WTC11 (cell line): ENCODE data around the gene AASDHPPT. TPM values are rescaled to one million over a fixed set of nuclear protein-coding genes. Genes with fewer than 3 reads are reported as not detected.
"Not testable (repeated sequence)": the region's sequence is repeated elsewhere in the genome, so short reads cannot be mapped to it uniquely, and the experiment has no call there.

ENCODE experiments used
- ATAC-seq: fragments of 200-7000 bp; cut with Tn5 transposase; 2 replicates; pipeline ENCODE4 v1.10.0; 2021; ENCODE audit warnings: mild to moderate bottlenecking, moderate library complexity
- CTCF ChIA-PET: fragments of 300-600 bp; sonication (Branson Sonifier 250); formaldehyde crosslinking; loops from one replicate; lab custom pipeline; 2021; ENCODE audit warnings: antibody characterized with exemption; lab: Charles Lee
- POLR2A ChIA-PET: fragments of 350-600 bp; sonication (Branson Sonifier 250); formaldehyde crosslinking; loops from one replicate; lab custom pipeline; 2021; ENCODE audit warnings: antibody characterized with exemption; lab: Charles Lee
- DNase-seq: peaks from one replicate; pipeline ENCODE4 v3.0.0; 2021; ENCODE audit warnings: low spot score
- H3K27ac Mint-ChIP-seq: 2 replicates; pipeline ENCODE4 v1.8.0; 2021; ENCODE audit warnings: mixed read lengths
- H3K27me3 Mint-ChIP-seq: 2 replicates; pipeline ENCODE4 v1.8.0; 2021; ENCODE audit warnings: low read depth, mild to moderate bottlenecking, moderate library complexity, mixed read lengths
- H3K36me3 Mint-ChIP-seq: 2 replicates; pipeline ENCODE4 v1.8.0; 2021; ENCODE audit warnings: mixed read lengths
- H3K4me1 Mint-ChIP-seq: 2 replicates; pipeline ENCODE4 v1.8.0; 2022; ENCODE audit warnings: mixed read lengths
- H3K4me3 Mint-ChIP-seq: 2 replicates; pipeline ENCODE4 v1.8.0; 2021; ENCODE audit warnings: mild to moderate bottlenecking, moderate library complexity, mixed read lengths
- H3K9me3 Mint-ChIP-seq: 2 replicates; pipeline ENCODE4 v1.8.0; 2021; ENCODE audit warnings: mixed read lengths
- ATF3 ChIP-seq: sonication (generic); formaldehyde crosslinking; conservative IDR thresholded peaks from 2 replicates; pipeline ENCODE4 v1.8.1; 2022; ENCODE audit warnings: mild to moderate bottlenecking, missing genetic modification reagents
- ELF4 ChIP-seq: sonication (generic); formaldehyde crosslinking; IDR thresholded peaks from 2 replicates; pipeline ENCODE4 v1.8.1; 2022; ENCODE audit warnings: low read depth, mild to moderate bottlenecking, moderate library complexity, missing genetic modification reagents
- ESRRA ChIP-seq: sonication (generic); formaldehyde crosslinking; IDR thresholded peaks from 2 replicates; pipeline ENCODE4 v1.8.1; 2022; ENCODE audit warnings: mild to moderate bottlenecking, missing genetic modification reagents, borderline replicate concordance
- ETV6 ChIP-seq: sonication (generic); formaldehyde crosslinking; IDR thresholded peaks from 2 replicates; pipeline ENCODE4 v1.8.1; 2022; ENCODE audit warnings: mild to moderate bottlenecking, missing genetic modification reagents
- FOXP4 ChIP-seq: sonication (generic); formaldehyde crosslinking; IDR thresholded peaks from 2 replicates; pipeline ENCODE4 v1.8.0; 2022; ENCODE audit warnings: mild to moderate bottlenecking, missing genetic modification reagents
- GABPB1 ChIP-seq: sonication (generic); formaldehyde crosslinking; IDR thresholded peaks from 2 replicates; pipeline ENCODE4 v1.8.1; 2023; ENCODE audit warnings: mild to moderate bottlenecking, missing genetic modification reagents
- JUN ChIP-seq: sonication (generic); formaldehyde crosslinking; IDR thresholded peaks from 2 replicates; pipeline ENCODE4 v1.8.0; 2023; ENCODE audit warnings: mild to moderate bottlenecking, missing genetic modification reagents
- NR2C2 ChIP-seq: sonication (generic); formaldehyde crosslinking; IDR thresholded peaks from 2 replicates; pipeline ENCODE4 v1.8.0; 2022; ENCODE audit warnings: mild to moderate bottlenecking, missing genetic modification reagents
- SMAD4 ChIP-seq: sonication (generic); formaldehyde crosslinking; IDR thresholded peaks from 2 replicates; pipeline ENCODE4 v1.8.0; 2022; ENCODE audit warnings: mild to moderate bottlenecking, missing genetic modification reagents
- ZBTB43 ChIP-seq: sonication (generic); formaldehyde crosslinking; IDR thresholded peaks from 2 replicates; pipeline ENCODE4 v1.8.1; 2023; ENCODE audit warnings: mild to moderate bottlenecking, missing genetic modification reagents
- ZNF263 ChIP-seq: sonication (generic); formaldehyde crosslinking; IDR thresholded peaks from 2 replicates; pipeline ENCODE4 v1.8.1; 2022; ENCODE audit warnings: low read depth, mild to moderate bottlenecking, moderate library complexity, missing genetic modification reagents
- ZNF425 ChIP-seq: fragments of 250-450 bp; sonication (Bioruptor Pico); conservative IDR thresholded peaks from 2 replicates; pipeline ENCODE4 v1.9.0; 2021; ENCODE audit warnings: mild to moderate bottlenecking
- ZNF512 ChIP-seq: sonication (generic); formaldehyde crosslinking; IDR thresholded peaks from 2 replicates; pipeline ENCODE4 v1.8.1; 2022; ENCODE audit warnings: missing genetic modification reagents, borderline replicate concordance
- total RNA-seq: library from RNA; stranded (reverse); gene quantifications from 3 replicates; pipeline ENCODE4 v1.2.3, GENCODE V29; 2021

AASDHPPT gene
- total RNA-seq, 1 experiment from 2014 or later = 37.0 TPM

DNA sequence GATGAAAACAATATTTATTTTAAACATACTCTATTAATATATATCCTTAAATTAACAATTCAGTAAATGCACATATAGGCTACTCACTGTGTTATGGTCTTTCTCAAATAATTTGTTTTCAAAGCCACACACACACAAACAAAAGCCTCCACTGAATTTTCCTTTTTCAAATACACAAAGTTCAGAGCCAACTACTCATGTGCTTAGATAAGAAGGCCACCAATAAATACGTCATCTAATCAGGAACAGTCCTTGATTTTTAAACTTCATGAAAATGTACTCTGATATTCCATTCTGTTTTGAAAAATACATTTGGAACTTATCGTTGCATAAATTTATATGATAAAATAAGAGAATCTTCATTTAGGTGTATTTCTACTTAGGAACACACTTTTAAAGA is 26.4 kb upstream of the AASDHPPT start:
- DNase-seq (no peak), ATAC-seq (no peak)
- no peak overlapping the region for H3K27ac Mint-ChIP-seq
- ChIA-PET CTCF (no interaction called here), POLR2A (no interaction called here)
- TF ChIP-seq ZNF263 (CRISPR knock-in tag) (no peak), ZBTB43 (CRISPR knock-in tag) (no peak), JUN (CRISPR knock-in tag) (no peak), ETV6 (CRISPR knock-in tag) (no peak), ZNF512 (CRISPR knock-in tag) (no peak), NR2C2 (no peak)
- no peaks in the 10 kb centered on the region for H3K36me3 Mint-ChIP-seq
- H3K27me3 Mint-ChIP-seq = no peaks in the 10 kb centered on the region
- H3K4me1 Mint-ChIP-seq = peaks cover 3% of the 10 kb centered on the region; the same call in 1 of the 2 replicates
- H3K4me3 Mint-ChIP-seq = no peak overlapping the region
- H3K9me3 Mint-ChIP-seq = no peaks in the 10 kb centered on the region

DNA sequence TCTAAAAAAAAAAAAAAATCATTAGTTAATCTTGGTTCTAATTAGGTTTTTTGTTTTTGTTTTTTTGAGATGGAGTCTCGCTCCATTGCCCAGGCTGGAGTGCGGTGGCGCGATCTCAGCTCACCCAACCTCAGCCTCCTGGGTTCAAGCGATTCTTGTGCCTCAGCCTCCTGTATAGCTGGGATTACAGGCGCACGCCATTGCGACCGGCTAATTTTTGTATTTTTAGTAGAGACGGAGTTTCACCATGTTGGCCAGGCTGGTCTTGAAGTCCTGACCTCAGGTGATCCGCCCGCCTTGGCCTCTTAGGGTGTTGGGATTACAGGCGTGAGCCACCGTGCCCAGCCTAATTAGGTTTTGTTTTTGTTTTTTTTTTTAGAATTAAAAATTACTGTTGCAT is 19.1 kb upstream of the AASDHPPT start:
- DNase-seq, H3K4me3 Mint-ChIP-seq, H3K27ac Mint-ChIP-seq, POLR2A ChIA-PET, H3K9me3 Mint-ChIP-seq, CTCF ChIA-PET, ATAC-seq, H3K27me3 Mint-ChIP-seq, H3K36me3 Mint-ChIP-seq: not testable (repeated sequence)
- peaks cover 13% of the 10 kb centered on the region for H3K4me1 Mint-ChIP-seq

GRCh38 chr11:106059617-106060016 is 17.8 kb upstream of the AASDHPPT start:
- no peak for DNase-seq
- TF ChIP-seq ELF4 (CRISPR knock-in tag) = no peak
- TF ChIP-seq GABPB1 (CRISPR knock-in tag) = no peak
- no peak for TF ChIP-seq ZNF425 (CRISPR knock-in tag)
- TF ChIP-seq ATF3 (CRISPR knock-in tag) = no peak
- TF ChIP-seq ESRRA (CRISPR knock-in tag) = no peak
- TF ChIP-seq SMAD4 (CRISPR knock-in tag) = no peak
- no peak for TF ChIP-seq FOXP4 (CRISPR knock-in tag)
- TF ChIP-seq, all 79 proteins: peak for 0
- peaks cover 13% of the 10 kb centered on the region for H3K4me1 Mint-ChIP-seq
- no peaks in the 10 kb centered on the region for H3K9me3 Mint-ChIP-seq
- ChIA-PET POLR2A (no interaction called here), CTCF (no interaction called here)
- no peak overlapping the region for H3K4me3 Mint-ChIP-seq
- H3K36me3 Mint-ChIP-seq = peaks cover 5% of the 10 kb centered on the region
- no peaks in the 10 kb centered on the region for H3K27me3 Mint-ChIP-seq
- H3K27ac Mint-ChIP-seq = no peak overlapping the region
- ATAC-seq = no peak
